ENCODE measurements around the gene PRKG1.

PRKG1 gene

GRCh38 chr10:52050429-52051047, 976.3 kb downstream of the PRKG1 start:
- no peak for DNase-seq

GRCh38 chr10:52053497-52053896, 979.2 kb downstream of the PRKG1 start:
- no peak for DNase-seq

- DNase-seq = no peak
These were observed 982.0 kb downstream of the PRKG1 start for GRCh38 chr10:52056291-52056690.

- no peak for DNase-seq
These were observed 984.8 kb downstream of the PRKG1 start for GRCh38 chr10:52059089-52059488.

GRCh38 chr10:52063159-52063558, 988.9 kb downstream of the PRKG1 start:
- DNase-seq = no peak

GRCh38 chr10:52064084-52064845, 990.0 kb downstream of the PRKG1 start:
- no peak for DNase-seq

- no peak for DNase-seq
These were observed 992.1 kb downstream of the PRKG1 start for GRCh38 chr10:52066383-52066782.

GRCh38 chr10:52068485-52068884, 994.2 kb downstream of the PRKG1 start:
- DNase-seq = no peak

GRCh38 chr10:52071814-52072213, 997.5 kb downstream of the PRKG1 start:
- no peak for DNase-seq

- DNase-seq = no peak
These were observed 1000.3 kb downstream of the PRKG1 start for GRCh38 chr10:52074505-52075026.

- DNase-seq = no peak
These were observed 1003.5 kb downstream of the PRKG1 start for GRCh38 chr10:52077814-52078213.

GRCh38 chr10:52078397-52078937, 1004.2 kb downstream of the PRKG1 start:
- DNase-seq = no peak

GRCh38 chr10:52082307-52082706, 1008.0 kb downstream of the PRKG1 start:
- DNase-seq = no peak

GRCh38 chr10:52083422-52083821, 1009.1 kb downstream of the PRKG1 start:
- no peak for DNase-seq

- DNase-seq = no peak
These were observed 1018.1 kb downstream of the PRKG1 start for GRCh38 chr10:52092390-52092789.

- no peak for DNase-seq
These were observed 1023.8 kb downstream of the PRKG1 start for GRCh38 chr10:52098130-52098529.

- DNase-seq = no peak
These were observed 1024.8 kb downstream of the PRKG1 start for GRCh38 chr10:52099026-52099600.

- DNase-seq = no peak
These were observed 1025.8 kb downstream of the PRKG1 start for GRCh38 chr10:52100011-52100547.

- DNase-seq = no peak
These were observed 1031.0 kb downstream of the PRKG1 start for GRCh38 chr10:52105301-52105700.

- no peak for DNase-seq
These were observed 1031.7 kb downstream of the PRKG1 start for GRCh38 chr10:52106011-52106410.

GRCh38 chr10:52106899-52107298, 1032.6 kb downstream of the PRKG1 start:
- no peak for DNase-seq

GRCh38 chr10:52108236-52108635, 1033.9 kb downstream of the PRKG1 start:
- DNase-seq = no peak

GRCh38 chr10:52110576-52110975, 1036.3 kb downstream of the PRKG1 start:
- no peak for DNase-seq
